HEK293T (cell line): ENCODE results near the gene DCDC2B.

Experiments
- ARNT ChIP-seq: fragments of 450-650 bp; IDR thresholded peaks from 2 replicates; pipeline ENCODE4 v1.6.1; 2017; ENCODE audit warnings: mild to moderate bottlenecking
- BHLHE40 ChIP-seq: fragments of 450-650 bp; IDR thresholded peaks from 2 replicates; pipeline ENCODE4 v1.6.1; 2016; ENCODE audit warnings: mild to moderate bottlenecking, moderate library complexity, borderline replicate concordance
- CTBP1 ChIP-seq: fragments of 450-650 bp; IDR thresholded peaks from 2 replicates; pipeline ENCODE4 v1.6.1; 2016; ENCODE audit warnings: borderline replicate concordance
- FOXK2 ChIP-seq: fragments of 450-650 bp; IDR thresholded peaks from 2 replicates; pipeline ENCODE4 v1.6.1; 2016; ENCODE audit warnings: mild to moderate bottlenecking
- FOXM1 ChIP-seq: fragments of 450-650 bp; IDR thresholded peaks from 2 replicates; pipeline ENCODE4 v1.6.1; 2017; ENCODE audit warnings: mild to moderate bottlenecking, borderline replicate concordance
- HDGF ChIP-seq: fragments of 450-650 bp; IDR thresholded peaks from 2 replicates; pipeline ENCODE4 v1.6.1; 2017; ENCODE audit warnings: antibody characterized with exemption, borderline replicate concordance
- LEF1 ChIP-seq: fragments of 450-650 bp; IDR thresholded peaks from 2 replicates; pipeline ENCODE4 v1.6.1; 2017; ENCODE audit warnings: mild to moderate bottlenecking, borderline replicate concordance
- NFRKB ChIP-seq: fragments of 450-650 bp; IDR thresholded peaks from 2 replicates; pipeline ENCODE4 v1.6.1; 2016; ENCODE audit warnings: mild to moderate bottlenecking, moderate library complexity
- SP1 ChIP-seq: fragments of 450-650 bp; IDR thresholded peaks from 2 replicates; pipeline ENCODE4 v1.6.1; 2017
- SUZ12 ChIP-seq: fragments of 450-650 bp; IDR thresholded peaks from 2 replicates; pipeline ENCODE4 v1.6.1; 2016; ENCODE audit warnings: mild to moderate bottlenecking
- TARDBP ChIP-seq: fragments of 450-650 bp; IDR thresholded peaks from 2 replicates; pipeline ENCODE4 v1.6.1; 2016
- ZNF384 ChIP-seq: fragments of 450-650 bp; IDR thresholded peaks from 2 replicates; pipeline ENCODE4 v1.6.1; 2016
- TF ChIP-seq, protein P1 (sequence below): fragments of 450-650 bp; IDR thresholded peaks from 2 replicates; pipeline ENCODE4 v1.6.1; 2016

- no peak for TF ChIP-seq BHLHE40
- no peak for TF ChIP-seq TARDBP
- TF ChIP-seq HDGF = no peak
- TF ChIP-seq FOXM1 = no peak
- TF ChIP-seq ARNT = no peak
- no peak for TF ChIP-seq LEF1
- no peak for TF ChIP-seq SUZ12
- TF ChIP-seq, protein P1, sequence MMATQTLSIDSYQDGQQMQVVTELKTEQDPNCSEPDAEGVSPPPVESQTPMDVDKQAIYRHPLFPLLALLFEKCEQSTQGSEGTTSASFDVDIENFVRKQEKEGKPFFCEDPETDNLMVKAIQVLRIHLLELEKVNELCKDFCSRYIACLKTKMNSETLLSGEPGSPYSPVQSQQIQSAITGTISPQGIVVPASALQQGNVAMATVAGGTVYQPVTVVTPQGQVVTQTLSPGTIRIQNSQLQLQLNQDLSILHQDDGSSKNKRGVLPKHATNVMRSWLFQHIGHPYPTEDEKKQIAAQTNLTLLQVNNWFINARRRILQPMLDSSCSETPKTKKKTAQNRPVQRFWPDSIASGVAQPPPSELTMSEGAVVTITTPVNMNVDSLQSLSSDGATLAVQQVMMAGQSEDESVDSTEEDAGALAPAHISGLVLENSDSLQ = no peak
- no peak for TF ChIP-seq NFRKB
- no peak for TF ChIP-seq FOXK2
- no peak for TF ChIP-seq CTBP1
- TF ChIP-seq SP1 = no peak
- TF ChIP-seq ZNF384 = no peak
These were observed 37.9 kb upstream of the DCDC2B start for GRCh38 chr1:32170991-32171390.
